SK-N-SH (cell line): ENCODE measurements around the gene ELMO3. TPM values are rescaled to one million over a fixed set of nuclear protein-coding genes. Genes with fewer than 3 reads are reported as not detected.

ENCODE experiments used
- CTCF ChIA-PET: fragments of 300-600, 350-600 bp; formaldehyde crosslinking; extraction: SDS; loops from one replicate; lab custom pipeline; 2021; lab: Yijun Ruan, JAX
- POLR2A ChIA-PET: fragments of 350-600 bp; sonication (Branson Sonifier 250); formaldehyde crosslinking; extraction: SDS; loops from one replicate; lab custom pipeline; 2020; ENCODE audit warnings: antibody characterized with exemption, inconsistent platforms; lab: Yijun Ruan, JAX
- DNase-seq: peaks from one replicate; pipeline ENCODE4 v3.0.0; 2012
- H2AFZ ChIP-seq: fragments of 200-600 bp; sonication (generic); 2 replicates; pipeline ENCODE4 v1.8.1; 2016; ENCODE audit warnings: antibody characterized with exemption, mild to moderate bottlenecking, low read depth
- H3F3A ChIP-seq: fragments of 200-600 bp; sonication (generic); replicated peaks from 2 replicates; pipeline ENCODE3; 2016; ENCODE audit warnings: antibody characterized with exemption, mild to moderate bottlenecking; ENCODE audit not compliant: insufficient read depth
- H3K27ac ChIP-seq, 2 experiments: fragments of 200-500 bp in 1 of 2; fragments of 200-600 bp in 1 of 2; sonication (Bioruptor generic) in 1 of 2; sonication (generic), shearing (Covaris generic) in 1 of 2; 2 replicates each; pipeline versions ENCODE4 v1.5.1 to v1.6.1; 2014 to 2016; ENCODE audit warnings: low read depth in 2 of 2, inconsistent platforms in 1 of 2, low read length in 1 of 2, mild to moderate bottlenecking in 1 of 2, mixed read lengths in 1 of 2
- H3K27me3 ChIP-seq: fragments of 200-600 bp; sonication (generic), shearing (Covaris generic); 2 replicates; pipeline ENCODE4 v1.6.1; 2016; ENCODE audit warnings: mixed run types; ENCODE audit not compliant: insufficient read depth
- H3K36me3 ChIP-seq, 2 experiments: fragments of 200-500 bp in 1 of 2; fragments of 200-600 bp in 1 of 2; sonication (Bioruptor generic) in 1 of 2; sonication (generic) in 1 of 2; replicated peaks in 1 of 2; 2 replicates each; pipeline versions ENCODE3 to v1.5.1; 2014 to 2016; ENCODE audit warnings: low read length in 1 of 2, mild to moderate bottlenecking in 1 of 2; ENCODE audit not compliant: insufficient read depth in 2 of 2, control insufficient read depth in 1 of 2
- H3K4me1 ChIP-seq, 2 experiments: fragments of 200-500 bp in 1 of 2; fragments of 200-600 bp in 1 of 2; sonication (Bioruptor generic) in 1 of 2; sonication (generic), shearing (Covaris generic) in 1 of 2; 2 replicates each; pipeline versions ENCODE4 v1.5.1 to v1.6.1; 2014 to 2016; ENCODE audit warnings: low read depth in 1 of 2, low read length in 1 of 2, mixed run types in 1 of 2; ENCODE audit not compliant: insufficient read depth in 2 of 2, control insufficient read depth in 1 of 2
- H3K4me2 ChIP-seq: fragments of 200-600 bp; sonication (generic), shearing (Covaris generic); 2 replicates; pipeline ENCODE4 v1.6.1; 2017; ENCODE audit warnings: mixed run types
- H3K4me3 ChIP-seq, 2 experiments: fragments of 200-500 bp in 1 of 2; fragments of 200-600 bp in 1 of 2; sonication (Bioruptor generic) in 1 of 2; sonication (generic), shearing (Covaris generic) in 1 of 2; 2 replicates each; pipeline versions ENCODE4 v1.5.1 to v1.8.1; 2014 to 2016; ENCODE audit warnings: low read depth in 2 of 2, inconsistent platforms in 1 of 2, low read length in 1 of 2, mild to moderate bottlenecking in 1 of 2, mixed read lengths in 1 of 2, moderate library complexity in 1 of 2
- H3K79me2 ChIP-seq: fragments of 200-600 bp; sonication (generic); 2 replicates; pipeline ENCODE4 v1.8.1; 2017; ENCODE audit warnings: mild to moderate bottlenecking; ENCODE audit not compliant: insufficient read depth
- H3K9ac ChIP-seq: fragments of 200-600 bp; sonication (generic); 2 replicates; pipeline ENCODE4 v1.6.1; 2017; ENCODE audit warnings: mixed run types
- H3K9me2 ChIP-seq: fragments of 200-600 bp; sonication (generic); 2 replicates; pipeline ENCODE4 v1.6.1; 2017; ENCODE audit warnings: mixed run types
- H3K9me3 ChIP-seq: fragments of 200-600 bp; sonication (generic); 2 replicates; pipeline ENCODE4 v1.6.1; 2017; ENCODE audit warnings: mixed run types, mild to moderate bottlenecking, moderate library complexity
- H4K20me1 ChIP-seq: fragments of 200-600 bp; sonication (generic); 2 replicates; pipeline ENCODE4 v1.6.1; 2017; ENCODE audit warnings: mild to moderate bottlenecking, mixed run types; ENCODE audit not compliant: insufficient read depth
- EP300 ChIP-seq, 2 experiments: IDR thresholded peaks; 2 replicates each; pipeline versions ENCODE4 v1.4.0 to v1.6.1; 2012; ENCODE audit warnings: borderline replicate concordance in 1 of 2, low read depth in 1 of 2, low read length in 1 of 2
- GATA2 ChIP-seq: sonication (generic); formaldehyde crosslinking; IDR thresholded peaks from 2 replicates; pipeline ENCODE4 v1.5.0; 2020; ENCODE audit warnings: mild to moderate bottlenecking, missing genetic modification reagents
- JUND ChIP-seq: IDR thresholded peaks from 2 replicates; pipeline ENCODE4 v1.4.0; 2012
- NRF1 ChIP-seq: IDR thresholded peaks from 2 replicates; pipeline ENCODE4 v1.6.1; 2012; ENCODE audit warnings: low read depth, mild to moderate bottlenecking, low read length
- POLR2AphosphoS5 ChIP-seq: IDR thresholded peaks from 2 replicates; pipeline ENCODE4 v1.6.1; 2012; ENCODE audit warnings: low read depth, low read length
- RAD21 ChIP-seq: IDR thresholded peaks from 2 replicates; pipeline ENCODE4 v1.6.1; 2012; ENCODE audit warnings: mild to moderate bottlenecking, low read length
- RCOR1 ChIP-seq: fragments of 150-350 bp; IDR thresholded peaks from 2 replicates; pipeline ENCODE4 v1.6.1; 2017; ENCODE audit warnings: antibody characterized with exemption, low read length
- ZBTB33 ChIP-seq: IDR thresholded peaks from 2 replicates; pipeline ENCODE4 v1.4.0; 2012; ENCODE audit warnings: low read depth, borderline replicate concordance
- WGBS: methylation state at CpG from one replicate; pipeline ENCODE4 v1.1.6; 2017; ENCODE audit warnings: low lambda C conversion rate; 5-methylcytosine and 5-hydroxymethylcytosine counted together
- polyA plus RNA-seq, 3 experiments: library from polyadenylated mRNA; depleted of rRNA; stranded (reverse); fragments of >200 nt; gene quantifications; 2 replicates each; pipeline ENCODE4 v1.2.3, GENCODE V29; 2012
- TF ChIP-seq, protein P1 (sequence below): fragments of 150-350 bp; IDR thresholded peaks from 2 replicates; pipeline ENCODE4 v1.6.1; 2016; ENCODE audit warnings: mild to moderate bottlenecking, low read depth, low read length
- TF ChIP-seq, protein P2 (sequence below): IDR thresholded peaks from 2 replicates; pipeline ENCODE4 v1.6.1; 2012; ENCODE audit warnings: mild to moderate bottlenecking, low read depth, low read length, moderate library complexity

Gene ELMO3
- polyA plus RNA-seq, 1 of the 3 experiments (the other 2 are of a cell fraction) = 2.3 TPM

GRCh38 chr16:67182288-67182687, 16.6 kb upstream of the ELMO3 start:
- Histone ChIP-seq H3F3A (peaks cover 42% of the 10 kb centered on the region), H3K27me3 (no peaks in the 10 kb centered on the region), H3K4me2 (peak overlapping the region; percentile 92), H4K20me1 (peaks cover 6% of the 10 kb centered on the region), H3K27ac (peak overlapping the region in 1 of 2 experiments; percentile 51; a peak in 1 of 4 replicates), H3K9me2 (no peaks in the 10 kb centered on the region), H3K36me3 (no peaks in the 10 kb centered on the region), H3K9ac (peak overlapping the region; percentile 96; the same call in 1 of the 2 replicates), H2AFZ (no peak overlapping the region), H3K4me3 (peak overlapping the region in 1 of 2 experiments; percentile 82; a peak in 3 of 4 replicates), H3K9me3 (no peaks in the 10 kb centered on the region), H3K79me2 (peaks cover 22% of the 10 kb centered on the region), H3K4me1 (peaks cover 22 to 44% of the 10 kb centered on the region in 2 experiments)
- no peak for DNase-seq
- TF ChIP-seq NRF1 (no peak), EP300 (IDR thresholded peaks at IDR 0.05; ENCODE audit: borderline replicate concordance in 1 of 2, low read depth in 1 of 2, low read length in 1 of 2) (no peak), GATA2 (no peak), RCOR1 (no peak), RAD21 (no peak), JUND (no peak), ZBTB33 (no peak), POLR2AphosphoS5 (no peak)
- TF ChIP-seq, protein P1, sequence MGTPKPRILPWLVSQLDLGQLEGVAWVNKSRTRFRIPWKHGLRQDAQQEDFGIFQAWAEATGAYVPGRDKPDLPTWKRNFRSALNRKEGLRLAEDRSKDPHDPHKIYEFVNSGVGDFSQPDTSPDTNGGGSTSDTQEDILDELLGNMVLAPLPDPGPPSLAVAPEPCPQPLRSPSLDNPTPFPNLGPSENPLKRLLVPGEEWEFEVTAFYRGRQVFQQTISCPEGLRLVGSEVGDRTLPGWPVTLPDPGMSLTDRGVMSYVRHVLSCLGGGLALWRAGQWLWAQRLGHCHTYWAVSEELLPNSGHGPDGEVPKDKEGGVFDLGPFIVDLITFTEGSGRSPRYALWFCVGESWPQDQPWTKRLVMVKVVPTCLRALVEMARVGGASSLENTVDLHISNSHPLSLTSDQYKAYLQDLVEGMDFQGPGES = no peak
- TF ChIP-seq, protein P2, sequence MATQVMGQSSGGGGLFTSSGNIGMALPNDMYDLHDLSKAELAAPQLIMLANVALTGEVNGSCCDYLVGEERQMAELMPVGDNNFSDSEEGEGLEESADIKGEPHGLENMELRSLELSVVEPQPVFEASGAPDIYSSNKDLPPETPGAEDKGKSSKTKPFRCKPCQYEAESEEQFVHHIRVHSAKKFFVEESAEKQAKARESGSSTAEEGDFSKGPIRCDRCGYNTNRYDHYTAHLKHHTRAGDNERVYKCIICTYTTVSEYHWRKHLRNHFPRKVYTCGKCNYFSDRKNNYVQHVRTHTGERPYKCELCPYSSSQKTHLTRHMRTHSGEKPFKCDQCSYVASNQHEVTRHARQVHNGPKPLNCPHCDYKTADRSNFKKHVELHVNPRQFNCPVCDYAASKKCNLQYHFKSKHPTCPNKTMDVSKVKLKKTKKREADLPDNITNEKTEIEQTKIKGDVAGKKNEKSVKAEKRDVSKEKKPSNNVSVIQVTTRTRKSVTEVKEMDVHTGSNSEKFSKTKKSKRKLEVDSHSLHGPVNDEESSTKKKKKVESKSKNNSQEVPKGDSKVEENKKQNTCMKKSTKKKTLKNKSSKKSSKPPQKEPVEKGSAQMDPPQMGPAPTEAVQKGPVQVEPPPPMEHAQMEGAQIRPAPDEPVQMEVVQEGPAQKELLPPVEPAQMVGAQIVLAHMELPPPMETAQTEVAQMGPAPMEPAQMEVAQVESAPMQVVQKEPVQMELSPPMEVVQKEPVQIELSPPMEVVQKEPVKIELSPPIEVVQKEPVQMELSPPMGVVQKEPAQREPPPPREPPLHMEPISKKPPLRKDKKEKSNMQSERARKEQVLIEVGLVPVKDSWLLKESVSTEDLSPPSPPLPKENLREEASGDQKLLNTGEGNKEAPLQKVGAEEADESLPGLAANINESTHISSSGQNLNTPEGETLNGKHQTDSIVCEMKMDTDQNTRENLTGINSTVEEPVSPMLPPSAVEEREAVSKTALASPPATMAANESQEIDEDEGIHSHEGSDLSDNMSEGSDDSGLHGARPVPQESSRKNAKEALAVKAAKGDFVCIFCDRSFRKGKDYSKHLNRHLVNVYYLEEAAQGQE = no peak
- POLR2A ChIA-PET = interaction anchor here (1.6 kb wide), 1 partner anchor 8 kb away, joined by 5 read pairs; no protein-coding TSS in a partner anchor
- CTCF ChIA-PET = interaction anchor here (1.4 to 4.2 kb wide), 5 partner anchors 8 to 165 kb away, joined by 3 to 27 read pairs (median 7); partner anchors contain the start of genes B3GNT9 and NOL3
- 87% methylated on average over 2 of the region's 2 CpGs for WGBS
